Pons (tissue), 1 donor: ENCODE measurements around the gene FLNB.

Source experiments
- DNase-seq: peaks from one replicate; pipeline ENCODE4 v3.0.0-alpha.2; 2016; ENCODE audit warnings: low spot score

Gene FLNB

GRCh38 chr3:58074997-58075396, 66.8 kb downstream of the FLNB start:
- DNase-seq = no peak

- no peak for DNase-seq
These were observed 69.5 kb downstream of the FLNB start for GRCh38 chr3:58077596-58078285.

GRCh38 chr3:58078610-58079009, 70.4 kb downstream of the FLNB start:
- DNase-seq = no peak

- no peak for DNase-seq
These were observed 71.6 kb downstream of the FLNB start for GRCh38 chr3:58079773-58080172.

GRCh38 chr3:58082047-58082446, 73.8 kb downstream of the FLNB start:
- no peak for DNase-seq

GRCh38 chr3:58084166-58084565, 75.9 kb downstream of the FLNB start:
- DNase-seq = no peak

- DNase-seq = no peak
These were observed 76.7 kb downstream of the FLNB start for GRCh38 chr3:58084788-58085543.

- no peak for DNase-seq
These were observed 77.4 kb downstream of the FLNB start for GRCh38 chr3:58085616-58086015.

GRCh38 chr3:58088501-58088900, 80.3 kb downstream of the FLNB start:
- no peak for DNase-seq

GRCh38 chr3:58090351-58090750, 82.1 kb downstream of the FLNB start:
- DNase-seq = no peak

- DNase-seq = no peak
These were observed 84.3 kb downstream of the FLNB start for GRCh38 chr3:58092521-58092920.

- no peak for DNase-seq
These were observed 85.5 kb downstream of the FLNB start for GRCh38 chr3:58093574-58094195.

- DNase-seq = no peak
These were observed 86.4 kb downstream of the FLNB start for GRCh38 chr3:58094657-58095056.

GRCh38 chr3:58095603-58096138, 87.4 kb downstream of the FLNB start:
- DNase-seq = no peak

- no peak for DNase-seq
These were observed 90.3 kb downstream of the FLNB start for GRCh38 chr3:58098531-58098930.

- peak; percentile 10 for DNase-seq
These were observed 91.6 kb downstream of the FLNB start for GRCh38 chr3:58099865-58100264.

- peak; percentile 32 for DNase-seq
These were observed 93.5 kb downstream of the FLNB start for GRCh38 chr3:58101499-58102389.

- DNase-seq = no peak
These were observed 94.1 kb downstream of the FLNB start for GRCh38 chr3:58102390-58102750.

GRCh38 chr3:58102976-58103451, 94.8 kb downstream of the FLNB start:
- no peak for DNase-seq

GRCh38 chr3:58104151-58104550, 95.9 kb downstream of the FLNB start:
- DNase-seq = peak; percentile 54

GRCh38 chr3:58104712-58105111, 96.5 kb downstream of the FLNB start:
- DNase-seq = no peak

- DNase-seq = no peak
These were observed 97.0 kb downstream of the FLNB start for GRCh38 chr3:58105196-58105595.
